Measurements from ENCODE around the gene AKT1.

Gene AKT1

GRCh38 chr14:104744484-104744883 is 51.1 kb downstream of the AKT1 start:
- ATAC-seq (ENCODE audit: low read depth) (no peak), DNase-seq (ENCODE audit: low spot score in 2 of 2) (no peak)
- H3K27me3 Mint-ChIP-seq = peaks cover 23% of the 10 kb centered on the region
- H3K4me3 Mint-ChIP-seq = no peak overlapping the region
- no peaks in the 10 kb centered on the region for H3K36me3 Mint-ChIP-seq
- no peak overlapping the region for H3K27ac Mint-ChIP-seq
- peaks cover 19% of the 10 kb centered on the region for H3K4me1 Mint-ChIP-seq
- H3K9me3 Mint-ChIP-seq = no peaks in the 10 kb centered on the region

- DNase-seq (ENCODE audit: low spot score in 2 of 2) (no peak), ATAC-seq (ENCODE audit: low read depth) (no peak)
- Mint-ChIP-seq H3K4me1 (peaks cover 13% of the 10 kb centered on the region), H3K27me3 (peaks cover 22% of the 10 kb centered on the region), H3K36me3 (no peaks in the 10 kb centered on the region), H3K9me3 (no peaks in the 10 kb centered on the region), H3K27ac (no peak overlapping the region), H3K4me3 (no peak overlapping the region)
Observed at GRCh38 chr14:104743461-104744380, 51.8 kb downstream of the AKT1 start.

GRCh38 chr14:104742586-104743455 is 52.7 kb downstream of the AKT1 start:
- Mint-ChIP-seq H3K4me1 (peaks cover 13% of the 10 kb centered on the region), H3K27ac (no peak overlapping the region), H3K27me3 (peaks cover 24% of the 10 kb centered on the region), H3K4me3 (no peak overlapping the region), H3K9me3 (no peaks in the 10 kb centered on the region), H3K36me3 (no peaks in the 10 kb centered on the region)
- ATAC-seq (ENCODE audit: low read depth) (no peak), DNase-seq (ENCODE audit: low spot score in 2 of 2) (no peak)

- ATAC-seq (ENCODE audit: low read depth) (peak; percentile 37), DNase-seq (ENCODE audit: low spot score in 2 of 2) (no peak)
- H3K4me3 Mint-ChIP-seq = no peak overlapping the region
- H3K4me1 Mint-ChIP-seq = peaks cover 13% of the 10 kb centered on the region
- no peaks in the 10 kb centered on the region for H3K36me3 Mint-ChIP-seq
- H3K27ac Mint-ChIP-seq = no peak overlapping the region
- peaks cover 27% of the 10 kb centered on the region for H3K27me3 Mint-ChIP-seq
- H3K9me3 Mint-ChIP-seq = no peaks in the 10 kb centered on the region
Observed at GRCh38 chr14:104741803-104742251, 53.7 kb downstream of the AKT1 start.

- Mint-ChIP-seq H3K27me3 (peaks cover 27% of the 10 kb centered on the region), H3K4me1 (peaks cover 14% of the 10 kb centered on the region), H3K36me3 (no peaks in the 10 kb centered on the region), H3K4me3 (no peak overlapping the region), H3K27ac (no peak overlapping the region), H3K9me3 (no peaks in the 10 kb centered on the region)
- no peak for DNase-seq (ENCODE audit: low spot score in 2 of 2)
- no peak for ATAC-seq (ENCODE audit: low read depth)
Observed at GRCh38 chr14:104741108-104741802, 54.3 kb downstream of the AKT1 start.

- H3K4me3 Mint-ChIP-seq = no peak overlapping the region
- H3K9me3 Mint-ChIP-seq = no peaks in the 10 kb centered on the region
- DNase-seq (ENCODE audit: low spot score in 2 of 2) (no peak), ATAC-seq (ENCODE audit: low read depth) (no peak)
- H3K4me1 Mint-ChIP-seq = peaks cover 10% of the 10 kb centered on the region
- no peaks in the 10 kb centered on the region for H3K36me3 Mint-ChIP-seq
- H3K27me3 Mint-ChIP-seq = peaks cover 28% of the 10 kb centered on the region
- no peak overlapping the region for H3K27ac Mint-ChIP-seq
Observed at GRCh38 chr14:104739546-104740516, 55.7 kb downstream of the AKT1 start.

- H3K4me1 Mint-ChIP-seq = peaks cover 10% of the 10 kb centered on the region
- ATAC-seq (ENCODE audit: low read depth) (no peak), DNase-seq (ENCODE audit: low spot score in 2 of 2) (no peak)
- H3K27ac Mint-ChIP-seq = no peak overlapping the region
- no peaks in the 10 kb centered on the region for H3K9me3 Mint-ChIP-seq
- H3K27me3 Mint-ChIP-seq = peaks cover 28% of the 10 kb centered on the region
- H3K36me3 Mint-ChIP-seq = no peaks in the 10 kb centered on the region
- no peak overlapping the region for H3K4me3 Mint-ChIP-seq
Observed at GRCh38 chr14:104739026-104739425, 56.5 kb downstream of the AKT1 start.

GRCh38 chr14:104738375-104739019 is 57.1 kb downstream of the AKT1 start:
- peaks cover 10% of the 10 kb centered on the region for H3K4me1 Mint-ChIP-seq
- peaks cover 28% of the 10 kb centered on the region for H3K27me3 Mint-ChIP-seq
- H3K9me3 Mint-ChIP-seq = no peaks in the 10 kb centered on the region
- ATAC-seq (ENCODE audit: low read depth) (no peak), DNase-seq (ENCODE audit: low spot score in 2 of 2) (no peak)
- no peak overlapping the region for H3K27ac Mint-ChIP-seq
- H3K36me3 Mint-ChIP-seq = no peaks in the 10 kb centered on the region
- no peak overlapping the region for H3K4me3 Mint-ChIP-seq

GRCh38 chr14:104735830-104736642 is 59.5 kb downstream of the AKT1 start:
- Mint-ChIP-seq H3K27me3 (peaks cover 13% of the 10 kb centered on the region), H3K9me3 (no peaks in the 10 kb centered on the region), H3K4me3 (no peak overlapping the region), H3K4me1 (peaks cover 8% of the 10 kb centered on the region), H3K27ac (no peak overlapping the region), H3K36me3 (no peaks in the 10 kb centered on the region)
- no peak for ATAC-seq (ENCODE audit: low read depth)
- no peak for DNase-seq (ENCODE audit: low spot score in 2 of 2)

GRCh38 chr14:104734991-104735779 is 60.4 kb downstream of the AKT1 start:
- H3K27ac Mint-ChIP-seq = no peak overlapping the region
- DNase-seq (ENCODE audit: low spot score in 2 of 2) = no peak
- H3K4me1 Mint-ChIP-seq = peaks cover 4% of the 10 kb centered on the region

GRCh38 chr14:104734601-104734990 is 61.0 kb downstream of the AKT1 start:
- ATAC-seq (ENCODE audit: low read depth) = no peak
- no peak overlapping the region for H3K4me3 Mint-ChIP-seq
- H3K9me3 Mint-ChIP-seq = no peaks in the 10 kb centered on the region
- DNase-seq (ENCODE audit: low spot score in 2 of 2) = no peak
- peaks cover 2% of the 10 kb centered on the region for H3K4me1 Mint-ChIP-seq
- H3K27me3 Mint-ChIP-seq = peaks cover 7% of the 10 kb centered on the region
- no peaks in the 10 kb centered on the region for H3K36me3 Mint-ChIP-seq
- no peak overlapping the region for H3K27ac Mint-ChIP-seq

More at GRCh38 chr14:104734991-104735779, 60.4 kb downstream of the AKT1 start:
- Mint-ChIP-seq H3K27me3 (peaks cover 10% of the 10 kb centered on the region), H3K4me3 (no peak overlapping the region), H3K9me3 (no peaks in the 10 kb centered on the region), H3K36me3 (no peaks in the 10 kb centered on the region)
- no peak for ATAC-seq (ENCODE audit: low read depth)
